ENCODE results near the gene AK4.
"Not testable (repeated sequence)": the region's sequence is repeated elsewhere in the genome, so short reads cannot be mapped to it uniquely, and the experiment has no call there.

The AK4 gene

GRCh38 chr1:65150583-65151263, 2.7 kb downstream of the AK4 start:
- DNase-seq (ENCODE audit: low spot score): no peak

GRCh38 chr1:65151641-65152040, 3.6 kb downstream of the AK4 start:
- DNase-seq (ENCODE audit: low spot score): no peak

GRCh38 chr1:65153635-65154034, 5.6 kb downstream of the AK4 start:
- no peak for DNase-seq (ENCODE audit: low spot score)

GRCh38 chr1:65156910-65157545, 9.0 kb downstream of the AK4 start:
- no peak for DNase-seq (ENCODE audit: low spot score)

DNA sequence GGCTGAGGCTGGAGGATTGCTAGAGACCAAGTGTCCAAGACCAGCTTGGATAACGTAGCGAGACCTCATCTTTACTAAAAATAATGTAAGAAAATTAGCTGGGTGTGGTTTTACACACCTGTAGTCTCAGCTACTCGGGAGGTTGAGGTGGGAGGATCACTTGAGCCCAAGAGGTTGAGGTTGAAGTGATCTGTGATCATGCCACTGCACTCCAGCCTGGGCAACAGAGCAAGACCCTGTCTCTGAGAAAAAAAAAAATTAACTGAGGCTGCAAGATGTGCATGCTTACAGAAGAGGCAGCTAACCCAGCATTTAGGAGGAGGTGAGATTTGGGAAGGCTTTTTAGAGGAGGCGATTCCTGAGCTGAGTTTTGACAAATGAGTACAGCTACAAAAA, 9.5 kb downstream of the AK4 start:
- no peak for DNase-seq (ENCODE audit: low spot score)

- not testable (repeated sequence) for DNase-seq (ENCODE audit: low spot score)
Measured at GRCh38 chr1:65159291-65159688, 11.3 kb downstream of the AK4 start.

GRCh38 chr1:65159801-65160523, 12.0 kb downstream of the AK4 start:
- DNase-seq (ENCODE audit: low spot score): no peak

GRCh38 chr1:65163201-65163805, 15.3 kb downstream of the AK4 start:
- DNase-seq (ENCODE audit: low spot score): no peak

DNA sequence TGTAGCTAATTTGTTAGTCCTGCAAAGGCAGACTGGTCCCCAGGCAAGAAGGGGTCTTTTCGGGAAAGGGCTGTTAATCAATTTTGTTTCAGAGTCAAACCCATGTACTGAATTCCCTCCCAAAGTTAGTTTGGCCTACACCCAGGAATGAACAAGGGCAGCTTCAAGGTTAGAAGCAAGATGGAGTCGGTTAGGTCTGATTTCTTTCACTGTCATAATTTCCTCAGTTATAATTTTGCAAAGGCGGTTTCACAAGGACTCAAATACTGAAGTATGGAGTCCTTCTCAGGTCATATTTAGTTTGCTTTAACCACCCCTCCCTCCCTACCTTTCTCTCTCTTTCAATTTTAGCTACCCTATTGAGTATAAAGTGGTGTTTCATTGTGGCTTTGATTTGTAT, 16.1 kb downstream of the AK4 start:
- not testable (repeated sequence) for DNase-seq (ENCODE audit: low spot score)

DNA sequence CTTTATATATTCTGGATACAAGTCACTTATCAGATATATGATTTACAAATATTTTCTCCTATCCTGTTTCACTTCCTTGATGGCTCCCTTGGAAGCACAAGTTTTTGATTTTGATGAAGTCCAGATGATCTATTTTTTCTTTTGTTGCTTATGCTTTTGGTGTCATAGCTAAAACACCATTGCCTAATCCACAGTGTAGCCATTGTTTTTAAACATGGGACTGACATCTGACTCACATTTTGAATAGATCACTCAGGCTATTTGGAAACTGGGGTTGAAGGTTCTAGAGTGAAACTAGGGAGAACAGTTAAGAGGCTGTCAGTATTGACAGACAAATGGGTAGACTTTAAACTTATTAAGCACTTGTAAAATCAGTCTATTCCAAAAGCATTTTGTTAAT, 16.6 kb downstream of the AK4 start:
- peak; percentile 61 for DNase-seq (ENCODE audit: low spot score)

GRCh38 chr1:65165269-65165993, 17.4 kb downstream of the AK4 start:
- no peak for DNase-seq (ENCODE audit: low spot score)

DNA sequence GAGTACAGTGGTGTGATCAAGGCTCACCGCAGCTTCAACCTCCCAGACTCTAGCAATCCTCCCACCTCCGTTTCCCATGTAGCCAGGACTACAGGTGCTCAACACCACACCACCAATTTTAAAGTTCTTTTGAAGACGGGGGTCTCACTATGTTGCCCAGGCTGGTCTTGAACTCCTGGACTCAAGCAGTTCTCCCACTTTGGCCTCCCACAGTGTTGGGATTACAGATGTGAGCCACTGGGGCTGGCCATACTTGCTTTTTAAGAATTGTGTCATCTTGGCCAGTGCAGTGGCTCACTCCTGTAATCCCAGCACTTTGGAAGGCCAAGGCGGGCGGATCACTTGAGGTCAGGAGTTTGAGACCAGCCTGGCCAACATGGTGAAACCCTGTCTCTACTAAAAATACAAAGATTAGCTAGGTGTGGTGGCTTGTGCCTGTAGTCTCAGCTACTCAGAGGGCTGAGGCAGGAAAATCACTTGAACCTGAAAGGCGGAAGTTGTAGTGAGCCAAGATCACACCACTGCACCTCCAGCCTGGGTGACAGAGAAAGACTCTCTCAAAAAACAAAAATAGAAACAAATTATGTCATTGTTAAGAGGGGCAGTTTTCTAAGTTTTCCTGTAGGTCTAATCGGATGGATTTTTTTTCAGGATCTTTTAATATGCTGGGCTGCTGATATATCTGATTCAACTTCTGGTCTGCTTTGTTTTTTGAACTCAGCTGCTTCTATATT, 18.7 kb downstream of the AK4 start:
- no peak for DNase-seq (ENCODE audit: low spot score)

DNA sequence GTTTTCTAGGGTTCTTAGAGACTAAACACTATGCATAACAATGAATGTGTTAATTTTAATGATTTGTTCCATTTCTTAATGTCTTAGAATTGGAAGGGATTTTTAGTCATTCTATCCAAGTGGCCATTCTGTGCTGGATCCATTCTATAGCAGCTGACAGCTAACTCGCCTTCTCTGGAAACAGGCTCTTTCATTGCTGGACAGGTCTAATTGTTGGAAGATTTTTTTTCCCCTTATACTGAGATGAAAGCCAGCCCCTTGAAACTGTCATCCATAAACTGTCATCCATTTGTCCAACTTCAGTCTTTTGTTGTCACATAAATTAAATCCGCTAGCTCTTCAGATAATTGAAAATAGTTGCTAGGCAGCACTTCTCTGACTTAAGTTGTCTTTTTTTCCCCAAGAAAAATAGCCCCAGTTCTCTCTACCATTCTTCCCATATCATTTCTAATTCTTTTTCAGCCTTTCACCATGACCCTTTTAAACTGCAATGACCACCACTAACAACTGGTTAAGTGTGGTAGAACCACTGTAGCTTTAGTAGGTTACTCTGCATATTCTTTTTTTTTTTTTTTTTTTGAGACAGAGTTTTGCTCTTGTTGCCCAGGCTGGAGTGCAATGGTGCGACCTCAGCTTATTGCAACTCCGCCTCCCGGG, 19.7 kb downstream of the AK4 start:
- DNase-seq (ENCODE audit: low spot score): no peak

- no peak for DNase-seq (ENCODE audit: low spot score)
Measured at GRCh38 chr1:65168867-65169266, 20.9 kb downstream of the AK4 start.

DNA sequence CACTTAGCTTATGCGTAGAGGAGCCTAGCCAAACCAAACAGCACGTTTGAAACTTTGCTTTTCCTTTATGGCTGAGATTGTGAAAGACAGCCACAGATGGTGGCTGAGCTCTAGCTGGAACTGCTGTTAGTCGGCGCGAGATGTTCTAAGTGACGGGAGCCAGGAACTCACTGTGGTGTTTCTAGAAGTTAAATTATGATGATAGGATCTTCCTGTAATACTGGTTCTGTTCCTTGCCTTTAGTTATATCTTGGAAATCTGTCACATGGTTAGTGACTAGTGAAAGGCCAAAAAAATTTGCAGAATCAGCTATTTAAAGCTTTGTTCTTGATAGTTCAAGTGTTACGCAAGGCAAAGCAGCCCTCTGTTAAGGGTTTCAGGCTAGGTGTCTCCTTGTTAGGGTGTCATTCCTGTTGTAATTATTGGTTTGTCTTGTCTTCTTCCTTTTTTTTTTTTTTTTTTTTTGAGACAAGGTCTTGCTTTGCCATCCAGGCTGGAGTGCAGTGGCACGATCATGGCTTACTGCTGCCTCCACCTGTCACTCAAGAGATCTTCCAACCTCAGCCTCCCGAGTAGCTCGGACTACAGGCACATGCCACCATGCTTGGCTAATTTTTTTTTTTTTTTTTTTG, 22.6 kb downstream of the AK4 start:
- no peak for DNase-seq (ENCODE audit: low spot score)

GRCh38 chr1:65172936-65173690, 25.1 kb downstream of the AK4 start:
- no peak for DNase-seq (ENCODE audit: low spot score)

DNA sequence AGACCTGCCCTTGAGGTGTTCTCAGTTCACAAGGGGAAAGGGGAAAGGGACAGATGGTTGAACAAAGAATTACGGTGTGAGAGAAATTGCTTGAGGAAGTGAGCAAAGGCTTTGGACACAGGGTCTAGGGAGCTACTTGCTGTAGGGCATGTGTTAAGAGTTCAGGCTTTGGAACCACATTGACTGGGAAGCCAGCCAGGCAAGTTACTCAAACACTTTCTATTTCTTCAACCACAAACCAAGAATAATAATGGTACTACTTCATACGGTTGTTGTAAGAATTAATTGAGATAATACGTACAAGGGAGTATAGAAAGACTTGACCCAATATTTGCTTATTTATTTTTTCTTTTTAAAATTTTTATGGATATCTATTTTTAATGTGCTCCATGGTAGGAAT, 26.6 kb downstream of the AK4 start:
- peak; percentile 94 for DNase-seq (ENCODE audit: low spot score)

DNA sequence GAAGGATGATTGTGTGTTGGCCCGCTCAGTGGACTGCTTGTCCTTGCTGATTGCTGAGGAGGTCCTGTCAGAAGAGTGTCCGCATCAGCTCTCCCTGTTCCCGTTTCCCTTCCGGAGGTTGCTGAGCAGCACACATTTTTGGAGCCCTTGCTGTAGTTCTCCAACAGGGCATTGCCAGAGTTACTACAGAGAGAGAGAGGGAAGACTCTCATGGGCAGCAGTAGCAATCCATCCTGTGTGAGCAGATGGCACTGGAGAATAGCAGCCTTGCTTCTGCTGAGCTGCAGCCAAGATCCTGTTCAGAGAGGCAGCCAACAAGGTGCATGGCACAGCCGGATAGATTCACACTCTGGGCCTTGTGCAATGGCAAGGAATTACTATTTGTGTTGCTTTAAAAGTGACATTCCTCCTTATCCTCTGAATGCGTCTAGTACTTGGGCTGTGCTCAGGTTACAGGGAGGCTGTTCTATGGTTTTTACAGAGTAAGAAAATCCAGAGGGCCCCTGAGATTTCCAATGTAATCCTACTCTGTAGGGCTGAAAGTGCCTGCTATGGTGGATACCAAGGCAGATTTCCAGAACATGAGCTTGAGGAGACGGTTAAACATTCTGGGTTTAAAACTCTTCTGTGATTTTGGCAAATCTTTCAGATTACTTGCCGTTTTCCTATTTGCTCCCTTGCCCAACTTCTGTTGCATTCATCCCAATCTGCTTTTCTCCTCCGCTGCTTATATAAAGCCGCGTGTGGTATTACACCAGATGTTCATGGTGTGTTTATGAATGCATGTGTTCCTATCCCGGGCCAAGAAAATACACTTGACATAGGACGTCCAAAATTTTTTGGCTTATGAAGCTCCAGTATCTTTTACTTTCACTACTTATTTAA, 27.4 kb downstream of the AK4 start:
- DNase-seq (ENCODE audit: low spot score): no peak

GRCh38 chr1:65176056-65176450, 28.1 kb downstream of the AK4 start:
- no peak for DNase-seq (ENCODE audit: low spot score)

Measured in COLO829 (cell line).